Glomerular visceral epithelial cell (primary cell): Measurements from ENCODE around the gene TGM6.
A peak's percentile ranks its signal among the peaks of the same experiment; 100 is the strongest.

Source experiments
- DNase-seq: peaks from one replicate; pipeline ENCODE4 v3.0.0-alpha.2; 2016; ENCODE audit errors: extremely low spot score

TGM6 gene

GRCh38 chr20:2364044-2364443, 16.7 kb upstream of the TGM6 start:
- no peak for DNase-seq

DNA sequence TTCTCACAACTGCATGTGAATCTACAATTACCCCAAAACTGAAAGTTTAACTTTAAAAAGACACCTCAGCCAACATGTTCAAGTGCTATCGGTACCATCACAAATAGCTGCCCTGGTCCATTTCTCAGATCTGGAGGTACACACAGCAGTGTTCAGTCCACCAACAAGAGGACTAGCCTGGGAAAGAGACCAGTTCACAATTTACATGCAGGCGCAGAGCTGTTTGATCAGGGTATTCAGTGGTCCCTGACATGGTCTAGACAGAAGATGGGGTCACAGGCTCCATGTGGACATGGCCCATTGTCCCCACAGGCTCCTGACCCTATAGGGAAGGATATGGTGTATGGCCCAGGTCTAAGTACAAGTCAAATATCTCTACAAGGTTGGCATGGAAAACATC, 15.6 kb upstream of the TGM6 start:
- no peak for DNase-seq

- no peak for DNase-seq
These were observed 15.0 kb upstream of the TGM6 start for GRCh38 chr20:2365666-2366065.

DNA sequence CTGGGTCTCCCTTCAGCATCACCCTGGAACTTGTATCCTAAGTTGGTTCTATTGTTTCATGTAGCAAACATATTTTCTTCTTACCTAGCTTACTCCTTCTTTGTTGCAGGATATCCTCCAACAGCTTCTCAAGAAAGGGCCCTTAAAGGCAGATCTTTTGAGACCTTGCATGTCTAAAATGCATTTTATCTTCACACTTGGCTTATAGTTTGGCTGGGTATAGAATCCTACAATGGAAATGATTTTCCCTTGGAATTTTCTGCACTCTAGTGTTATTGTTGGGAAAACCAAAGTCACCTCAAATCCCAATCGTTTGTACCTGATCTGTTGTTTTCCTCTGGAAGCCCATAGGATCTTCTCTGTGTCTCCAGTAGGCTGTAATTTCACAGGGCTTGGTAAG, 12.1 kb upstream of the TGM6 start:
- no peak for DNase-seq

DNA sequence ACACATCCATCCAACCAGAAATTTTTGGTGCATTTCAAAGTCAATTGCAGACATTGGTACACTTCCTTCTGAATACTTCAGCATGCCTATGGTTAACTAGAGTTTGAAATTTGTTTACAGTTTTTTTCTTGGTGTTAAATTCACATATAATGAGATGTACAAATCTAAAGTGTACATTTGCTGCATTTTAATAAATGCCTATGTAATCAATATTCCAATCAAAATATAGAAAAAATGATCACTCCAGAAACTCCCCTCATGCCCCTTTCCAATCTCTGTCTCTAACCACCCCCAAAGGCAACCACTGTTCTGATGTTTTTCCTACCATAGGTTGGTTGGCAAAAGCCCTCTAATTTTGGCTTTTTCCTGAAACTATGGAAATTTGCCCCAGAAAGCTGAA, 7.6 kb upstream of the TGM6 start:
- DNase-seq = no peak

- no peak for DNase-seq
These were observed 6.2 kb upstream of the TGM6 start for GRCh38 chr20:2374346-2375125.

DNA sequence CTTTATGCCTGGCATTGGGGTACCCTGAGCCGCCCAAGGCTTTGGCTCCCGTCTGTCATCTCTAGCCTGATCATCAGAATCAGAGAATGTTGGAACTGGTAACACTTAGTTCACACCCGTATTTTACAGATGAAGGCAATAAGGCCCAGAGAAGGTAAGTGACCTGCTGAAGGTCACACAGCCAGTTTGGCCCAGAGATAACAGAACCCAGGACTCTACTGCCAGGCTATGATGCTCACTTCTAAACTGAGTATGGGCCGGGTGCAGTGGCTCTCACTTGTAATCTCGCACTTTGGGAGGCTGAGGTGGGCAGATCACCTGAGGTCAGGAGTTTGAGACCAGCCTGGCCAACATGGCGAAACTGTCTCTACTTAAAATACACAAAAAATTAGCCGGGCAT, 1.8 kb upstream of the TGM6 start:
- DNase-seq = no peak

DNA sequence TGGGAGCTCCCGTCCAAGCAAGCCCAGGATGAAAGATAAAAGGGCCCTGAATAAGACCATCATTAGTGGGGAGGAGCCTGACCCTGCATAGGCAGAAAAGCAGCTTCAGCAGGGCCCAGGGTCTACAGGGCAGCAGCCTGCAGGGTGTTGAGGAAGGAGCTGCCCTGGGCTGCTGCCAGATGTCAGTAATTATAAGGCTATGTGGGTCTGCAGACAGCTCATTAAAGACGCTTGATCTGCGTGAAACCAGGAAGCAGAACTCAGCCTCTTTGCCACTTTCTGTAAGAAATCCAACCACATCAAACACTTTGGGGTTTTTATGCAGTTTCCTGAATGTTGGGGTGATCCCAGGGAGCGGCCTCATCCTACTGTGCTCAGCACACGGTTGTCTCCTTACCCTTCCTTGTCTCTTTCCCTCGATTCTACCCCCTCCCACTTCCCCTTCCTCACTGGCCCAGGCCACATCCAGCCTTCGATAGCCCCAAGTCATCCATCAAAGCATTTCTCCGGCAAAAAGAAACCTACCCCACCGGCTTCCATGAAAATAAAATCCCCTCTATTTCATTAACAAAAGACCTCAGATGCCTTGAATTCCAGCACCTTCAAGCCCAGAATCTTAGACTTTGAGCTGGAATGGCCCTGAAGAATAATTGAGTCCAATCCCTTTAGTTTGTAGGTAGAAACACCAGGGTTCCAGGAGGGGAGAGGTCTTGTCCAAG, 1.0 kb upstream of the TGM6 start:
- no peak for DNase-seq

DNA sequence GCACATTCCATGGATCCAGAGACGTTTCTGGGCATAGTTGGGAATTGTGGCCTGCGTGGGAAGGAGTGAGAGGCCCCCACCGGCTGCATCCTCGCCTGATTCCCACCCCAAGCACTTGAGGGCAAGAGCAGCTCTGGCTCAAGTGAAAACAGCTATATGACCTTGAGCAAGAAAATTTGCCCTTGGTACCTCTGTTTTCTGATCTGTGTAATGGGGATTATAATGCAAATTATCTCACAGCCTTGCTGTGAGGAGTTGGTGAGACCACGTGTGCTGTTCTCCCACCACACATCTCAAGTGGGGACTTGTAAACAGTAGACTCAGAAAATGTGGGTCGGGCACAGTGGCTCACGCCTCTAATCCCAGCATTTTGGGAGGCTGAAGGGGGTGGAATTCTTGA, 602 bp downstream of the TGM6 start:
- DNase-seq = no peak

GRCh38 chr20:2382833-2383232, 2.1 kb downstream of the TGM6 start:
- DNase-seq = no peak

DNA sequence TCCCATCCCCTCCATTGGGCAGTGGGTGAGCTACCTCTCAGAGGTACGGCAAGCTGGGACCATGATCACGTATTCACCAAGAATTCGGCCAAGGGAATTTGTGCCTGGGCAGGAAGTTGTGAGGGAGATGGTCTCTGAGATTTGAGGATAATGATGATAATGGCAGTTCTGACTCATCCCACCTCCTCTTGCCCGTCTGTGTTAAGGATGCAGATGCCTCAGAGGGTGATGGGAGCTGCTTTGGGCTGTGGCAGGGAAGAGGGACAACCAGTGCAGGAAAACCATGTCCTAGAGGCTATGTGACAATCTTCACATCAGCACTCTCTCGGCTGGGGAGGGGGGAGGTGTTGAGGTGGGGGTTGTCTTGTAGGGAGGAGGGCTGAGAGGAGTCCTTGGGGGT, 4.3 kb downstream of the TGM6 start:
- no peak for DNase-seq

- no peak for DNase-seq
These were observed 4.8 kb downstream of the TGM6 start for GRCh38 chr20:2385496-2385895.

DNA sequence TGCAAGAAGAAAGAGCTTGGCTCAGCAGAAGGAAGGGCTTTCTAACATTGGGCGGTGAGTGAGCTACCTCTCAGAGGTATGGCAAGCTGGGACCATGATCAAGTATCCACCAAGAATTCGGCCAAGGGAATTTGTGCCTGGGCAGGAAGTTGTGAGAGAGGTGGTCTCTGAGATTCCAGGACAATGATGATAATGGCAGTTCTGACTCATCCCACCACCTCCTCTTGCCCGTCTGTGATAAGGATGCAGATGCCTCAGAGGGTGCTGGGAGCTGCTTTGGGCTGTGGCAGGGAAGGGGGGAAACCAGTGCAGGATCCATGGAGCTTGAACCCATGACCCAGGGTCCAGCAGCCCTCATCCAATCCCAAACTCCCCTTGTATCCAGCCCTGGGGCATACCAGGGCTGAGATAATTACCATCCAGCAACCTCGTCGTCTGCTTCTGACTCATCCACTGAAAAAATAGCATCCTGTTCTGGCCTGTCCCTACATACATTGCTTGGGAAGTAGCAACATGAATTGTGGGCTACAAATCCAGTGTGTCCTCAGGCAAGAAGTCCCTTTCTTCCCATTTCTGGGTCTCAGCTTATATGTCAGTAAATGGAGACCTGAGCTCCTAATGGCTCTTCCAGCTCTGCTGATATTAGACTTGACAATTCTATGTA, 5.9 kb downstream of the TGM6 start:
- DNase-seq = peak; percentile 28

DNA sequence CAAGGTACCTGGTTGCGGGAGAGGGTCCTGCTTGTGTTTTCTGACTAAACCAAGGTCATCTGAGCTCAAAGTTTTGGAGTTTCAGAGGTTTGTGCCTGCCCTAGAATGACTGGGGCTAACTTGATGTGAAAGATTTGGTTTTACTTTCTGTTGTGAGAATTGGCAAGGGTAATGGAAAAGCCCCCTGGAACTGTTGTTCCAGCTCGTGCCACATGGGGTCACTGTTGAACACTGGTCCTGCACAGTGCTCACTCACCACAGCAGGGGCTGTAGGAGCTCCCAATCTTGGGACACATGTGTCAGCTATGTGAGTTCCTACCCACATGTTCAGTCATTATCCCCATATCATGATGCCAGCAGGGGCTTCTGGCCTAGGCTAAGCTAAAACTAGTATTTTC, 6.5 kb downstream of the TGM6 start:
- DNase-seq = peak; percentile 27

DNA sequence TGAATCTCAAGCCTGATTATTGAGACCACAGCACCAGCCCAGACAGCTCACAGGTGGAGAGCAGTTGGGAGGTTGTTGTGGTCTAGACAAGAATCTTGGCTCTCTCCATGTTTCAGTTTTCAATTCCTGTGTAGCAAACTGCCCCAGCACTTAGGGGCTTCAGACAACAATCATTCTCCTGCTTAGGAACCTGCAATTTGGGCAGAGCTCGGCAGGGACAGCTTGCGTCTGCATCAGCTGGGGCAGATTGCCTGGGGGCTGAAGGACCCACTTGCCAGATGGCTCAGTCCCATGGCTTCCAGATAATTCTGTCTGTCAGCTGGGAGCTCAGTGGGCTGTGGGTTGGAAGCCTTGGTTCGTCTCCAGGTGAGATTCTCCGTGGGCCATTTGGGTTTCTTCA, 6.9 kb downstream of the TGM6 start:
- no peak for DNase-seq

- no peak for DNase-seq
These were observed 10.4 kb downstream of the TGM6 start for GRCh38 chr20:2390951-2391675.

GRCh38 chr20:2394411-2395055, 13.8 kb downstream of the TGM6 start:
- no peak for DNase-seq

DNA sequence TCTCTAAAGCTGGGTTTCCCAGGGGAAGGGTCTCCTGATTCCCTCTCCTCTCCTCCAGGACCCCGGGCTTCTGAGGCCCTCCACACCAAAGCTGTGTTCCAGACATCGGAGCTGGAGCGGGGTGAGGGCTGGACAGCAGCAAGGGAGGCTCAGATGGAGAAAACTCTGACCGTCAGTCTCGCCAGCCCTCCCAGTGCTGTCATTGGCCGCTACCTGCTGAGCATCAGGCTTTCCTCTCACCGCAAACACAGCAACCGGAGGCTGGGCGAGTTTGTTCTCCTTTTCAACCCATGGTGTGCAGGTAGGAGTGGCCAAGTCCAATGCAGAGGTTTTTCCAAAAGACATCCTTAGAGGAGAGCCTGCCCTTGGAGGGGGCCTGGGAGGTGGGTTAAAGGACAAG, 14.4 kb downstream of the TGM6 start:
- DNase-seq = no peak

DNA sequence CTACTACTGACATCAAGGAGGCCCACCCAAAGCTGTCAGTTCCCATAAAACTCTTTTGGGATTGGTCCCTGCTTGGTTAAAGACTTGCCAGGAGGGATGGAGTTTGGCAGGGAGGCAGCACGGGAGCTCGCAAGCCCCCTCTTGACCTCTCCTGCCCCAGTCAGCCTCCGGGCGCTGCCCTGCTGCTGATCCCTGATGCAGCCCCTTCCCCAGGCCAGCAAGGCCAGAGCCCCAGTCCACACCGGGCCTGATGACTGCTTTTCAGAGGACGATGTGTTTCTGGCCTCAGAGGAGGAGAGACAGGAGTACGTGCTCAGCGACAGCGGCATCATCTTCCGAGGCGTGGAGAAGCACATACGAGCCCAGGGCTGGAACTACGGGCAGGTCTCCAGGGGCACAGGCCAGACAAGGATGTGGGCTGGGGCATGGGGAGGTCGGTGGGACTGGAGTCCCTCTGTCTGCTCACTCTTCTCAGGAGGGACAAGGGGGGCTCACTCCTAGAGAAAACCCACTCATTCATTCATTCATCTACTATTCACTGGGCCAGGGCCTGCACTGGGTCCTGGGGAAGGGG, 15.6 kb downstream of the TGM6 start:
- no peak for DNase-seq

GRCh38 chr20:2397091-2397490, 16.4 kb downstream of the TGM6 start:
- DNase-seq = no peak

DNA sequence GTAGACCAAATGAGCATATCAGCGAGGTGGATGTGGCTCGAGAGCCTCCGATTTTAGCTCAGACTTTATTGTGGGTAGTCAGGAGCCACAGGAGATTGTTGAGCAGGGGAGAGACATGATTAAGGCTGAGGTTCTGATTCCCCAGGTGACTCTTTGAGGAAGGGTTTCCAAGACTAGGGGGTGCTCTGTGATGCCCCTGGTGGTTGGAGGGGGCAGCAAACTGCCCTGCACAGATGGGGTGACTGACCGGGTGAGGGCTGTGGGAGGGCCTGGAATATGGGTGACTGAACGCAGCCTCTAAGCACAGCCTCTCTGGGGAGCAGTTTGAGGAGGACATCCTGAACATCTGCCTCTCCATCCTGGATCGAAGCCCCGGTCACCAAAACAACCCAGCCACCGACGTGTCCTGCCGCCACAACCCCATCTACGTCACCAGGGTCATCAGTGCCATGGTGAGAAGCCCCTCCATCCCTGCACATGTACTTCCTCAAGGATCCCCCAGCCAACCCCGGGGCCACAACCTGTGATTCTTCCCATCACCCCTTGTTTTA, 17.0 kb downstream of the TGM6 start:
- DNase-seq = no peak
